CD4-positive, alpha-beta T cell treated with Interleukin-4 for 1 hour (primary cell): Measurements from ENCODE around the gene RNF43.

Source experiments
- DNase-seq, 2 donors: peaks; one replicate each; pipeline ENCODE4 v3.0.0-alpha.2; 2020 to 2022

The RNF43 gene

GRCh38 chr17:58417300-58418092 is at the start of gene RNF43:
Gene RNF43 (minus strand): TSS chr17:58417534. CDS start chr17:58415577, 1,957 bp downstream.
- peak; percentile 92 to 93 for DNase-seq

- DNase-seq = no peak
These were observed 38.2 kb upstream of the RNF43 start for GRCh38 chr17:58455491-58455890.

- DNase-seq = no peak
These were observed 35.4 kb upstream of the RNF43 start for GRCh38 chr17:58452738-58453137.

GRCh38 chr17:58447039-58447975 is 30.0 kb upstream of the RNF43 start:
- peak; percentile 69 to 71 for DNase-seq

GRCh38 chr17:58446086-58446485 is 28.8 kb upstream of the RNF43 start:
- no peak for DNase-seq

- no peak for DNase-seq
These were observed 19.5 kb upstream of the RNF43 start for GRCh38 chr17:58436805-58437239.

GRCh38 chr17:58436245-58436644 is 18.9 kb upstream of the RNF43 start:
- DNase-seq = no peak

- DNase-seq = no peak
These were observed 15.7 kb upstream of the RNF43 start for GRCh38 chr17:58432806-58433573.

- DNase-seq = no peak
These were observed 10.5 kb upstream of the RNF43 start for GRCh38 chr17:58427807-58428206.

- no peak for DNase-seq
These were observed 4.4 kb upstream of the RNF43 start for GRCh38 chr17:58421711-58422110.

GRCh38 chr17:58420827-58421226 is 3.5 kb upstream of the RNF43 start:
- no peak for DNase-seq

GRCh38 chr17:58416937-58417299 is 416 bp downstream of the RNF43 start:
- DNase-seq = no peak

- DNase-seq = no peak
These were observed 938 bp downstream of the RNF43 start for GRCh38 chr17:58416396-58416795.

- no peak for DNase-seq
These were observed 1.8 kb downstream of the RNF43 start for GRCh38 chr17:58415371-58416055.

GRCh38 chr17:58414596-58414997 is 2.7 kb downstream of the RNF43 start:
- no peak for DNase-seq

- DNase-seq = no peak
These were observed 3.6 kb downstream of the RNF43 start for GRCh38 chr17:58413684-58414083.

- DNase-seq = peak in 1 of 2 donors; percentile 6
These were observed 4.3 kb downstream of the RNF43 start for GRCh38 chr17:58412961-58413586.

- no peak for DNase-seq
These were observed 5.2 kb downstream of the RNF43 start for GRCh38 chr17:58412064-58412703.

- no peak for DNase-seq
These were observed 5.9 kb downstream of the RNF43 start for GRCh38 chr17:58411408-58411894.

- no peak for DNase-seq
These were observed 6.5 kb downstream of the RNF43 start for GRCh38 chr17:58410714-58411407.

- no peak for DNase-seq
These were observed 7.9 kb downstream of the RNF43 start for GRCh38 chr17:58409432-58409831.
